Activated naive CD4-positive, alpha-beta T cell (primary cell): ENCODE data around the gene PXMP4.
A peak's percentile ranks its signal among the peaks of the same experiment; 100 is the strongest.

ENCODE experiments used
- DNase-seq, 4 experiments: peaks; one replicate each; lab custom pipeline; 2025; lab: John Stamatoyannopoulos, UW

Gene PXMP4

DNA sequence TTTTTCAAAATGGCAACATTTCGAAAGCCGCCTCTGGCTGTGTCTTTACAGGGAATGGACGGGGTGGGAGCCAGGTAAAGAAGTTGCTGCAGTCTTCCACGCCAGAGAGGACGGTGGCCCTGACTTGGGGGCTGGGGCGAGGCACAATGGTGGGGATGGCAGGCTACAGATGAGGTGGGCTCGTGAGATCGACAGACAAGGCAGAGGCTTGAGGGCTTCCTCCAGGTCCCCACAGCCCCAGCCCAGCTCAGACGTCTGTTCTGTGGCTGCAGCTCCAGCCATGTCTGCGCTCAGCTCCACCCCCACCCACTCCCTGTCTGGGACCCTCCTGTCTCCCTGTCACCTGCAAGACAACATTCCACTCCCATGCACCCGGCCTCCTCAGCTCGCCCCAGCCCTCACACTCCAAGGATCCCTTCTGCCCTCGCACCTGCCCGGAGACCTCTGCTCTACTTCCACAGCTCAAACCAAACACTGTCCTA, 65.4 kb downstream of the PXMP4 start:
- DNase-seq = no peak

DNA sequence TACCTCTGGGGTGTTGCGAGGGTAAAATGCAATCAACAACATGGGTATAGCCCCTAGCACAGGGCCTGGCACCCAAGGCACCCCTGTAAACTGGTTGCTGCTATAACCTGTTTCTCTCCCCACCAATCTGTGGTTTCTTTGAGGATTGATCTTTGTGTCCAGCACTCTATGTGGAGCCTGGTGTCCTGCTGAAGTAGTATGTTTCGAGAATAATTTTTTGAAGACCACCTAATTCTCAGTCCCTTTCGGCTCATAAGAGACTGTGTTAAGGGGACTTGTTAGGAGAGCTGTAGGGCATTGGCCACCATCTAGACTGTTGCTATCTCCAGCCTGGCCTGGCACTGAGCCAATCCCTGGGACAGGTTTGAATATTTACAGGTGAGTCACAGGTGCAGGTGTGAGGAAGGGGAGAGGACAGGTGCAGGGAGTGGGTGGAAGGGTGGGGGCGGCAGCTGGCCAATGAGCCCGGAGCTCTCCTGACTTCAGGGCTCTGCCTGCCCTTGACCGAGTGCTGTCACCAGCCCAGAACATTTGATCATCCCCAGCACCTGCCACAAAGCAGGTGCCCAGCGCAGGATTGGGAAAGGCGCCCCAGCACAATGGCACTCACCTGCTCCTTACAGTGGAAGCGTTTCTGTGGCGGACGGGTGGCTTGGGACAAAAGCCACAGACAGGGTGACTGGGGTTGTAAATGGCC, 66.1 kb downstream of the PXMP4 start:
- no peak for DNase-seq

DNA sequence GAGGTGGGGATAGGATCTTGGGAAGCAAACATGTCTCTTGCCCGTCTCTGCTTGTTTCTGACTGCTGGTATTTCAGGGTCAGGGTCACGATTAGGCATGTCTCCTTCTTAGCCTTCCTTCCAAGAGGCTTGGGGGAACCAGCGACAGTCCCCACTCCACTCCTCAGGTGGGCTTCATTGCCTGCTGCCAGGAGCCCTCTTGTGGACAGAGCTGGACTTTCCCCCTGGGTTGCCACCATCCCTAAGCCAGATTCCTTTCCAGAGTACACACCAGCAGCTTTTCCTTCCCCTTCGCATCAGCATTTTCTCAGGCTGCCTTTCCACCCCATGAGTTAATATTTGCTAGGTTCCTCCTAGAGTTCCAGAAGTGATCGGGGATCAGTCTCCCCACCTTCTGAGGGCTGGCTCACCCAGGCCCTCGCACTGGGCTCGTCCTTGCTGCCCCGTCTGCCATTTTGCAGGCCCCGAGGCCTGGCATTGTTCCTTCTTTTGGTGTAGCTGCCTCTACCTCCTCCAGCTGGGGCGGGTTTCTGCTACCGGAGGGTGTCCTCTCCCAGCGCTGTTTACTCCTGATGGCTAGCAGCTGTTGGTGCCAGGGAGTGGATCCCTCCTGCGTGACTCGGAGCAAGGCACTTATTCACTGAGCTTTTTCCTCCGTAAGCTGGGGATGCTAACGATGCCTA, 66.8 kb downstream of the PXMP4 start:
- DNase-seq = peak in 1 of 4 experiments; percentile 12
